Right lobe of liver (tissue), 6 donors: Measurements from ENCODE around the gene CNTNAP1. TPM values are rescaled to one million over a fixed set of nuclear protein-coding genes. Genes with fewer than 3 reads are reported as not detected.

Experiments used
- ATAC-seq, 4 donors: fragments of 200-7000 bp; cut with Tn5 transposase; one replicate each; pipeline ENCODE4 v1.9.1; 2020; ENCODE audit warnings: mild to moderate bottlenecking in 4 of 4, moderate library complexity in 4 of 4
- DNase-seq, 3 donors: peaks; one replicate each; pipeline ENCODE4 v3.0.0-alpha.2; 2020
- H3K27ac ChIP-seq, 3 donors: fragments of 200-600 bp; one replicate each; pipeline ENCODE4 v1.8.0; 2022
- H3K27me3 ChIP-seq, 2 donors: fragments of 200-600 bp; one replicate each; pipeline ENCODE4 v1.8.0; 2022
- H3K36me3 ChIP-seq, 4 donors: fragments of 200-600 bp; sonication (generic) in 1 of 4; one replicate each; pipeline versions ENCODE4 v1.5.1 to v1.8.0; 2017 to 2022; ENCODE audit warnings: control low read depth in 1 of 4
- H3K4me1 ChIP-seq, 4 donors: fragments of 200-600 bp; sonication (generic) in 1 of 4; one replicate each; pipeline versions ENCODE4 v1.5.1 to v1.8.0; 2017 to 2022; ENCODE audit warnings: control low read depth in 1 of 4
- H3K4me3 ChIP-seq, 3 donors: fragments of 200-600 bp; one replicate each; pipeline ENCODE4 v1.8.0; 2022
- H3K9me3 ChIP-seq, 4 donors: fragments of 200-600 bp; sonication (generic) in 1 of 4; one replicate each; pipeline versions ENCODE4 v1.5.1 to v1.8.0; 2017 to 2022; ENCODE audit warnings: control low read depth in 1 of 4
- CTCF ChIP-seq, 4 donors: fragments of 200-600 bp in 3 of 4; fragments of 450-650 bp in 1 of 4; IDR thresholded peaks; one replicate each; pipeline versions ENCODE4 v1.5.1 to v1.8.0; 2016 to 2022; ENCODE audit warnings: antibody characterized with exemption in 4 of 4, mild to moderate bottlenecking in 2 of 4
- POLR2A ChIP-seq: fragments of 450-650 bp; IDR thresholded peaks from one replicate; pipeline ENCODE4 v1.6.1; 2017; ENCODE audit warnings: antibody characterized with exemption, mild to moderate bottlenecking
- WGBS: methylation state at CpG from one replicate; pipeline ENCODE4 v1.1.6; 2018; ENCODE audit warnings: low coverage, low lambda C conversion rate; ENCODE audit not compliant: insufficient coverage; ENCODE audit errors: missing lambda C conversion rate; 5-methylcytosine and 5-hydroxymethylcytosine counted together
- intact Hi-C, 2 donors: fragments of 100-400 bp; cut with DNase I; formaldehyde crosslinking; loops; one replicate each; pipeline versions ENCODE4 v1.11.2 to v1.14.1; 2022
- microRNA-seq, 2 donors: library from miRNA; unstranded; fragments of <30 nt; microRNA quantifications; one replicate each; pipeline ENCODE4, GENCODE V29; 2019 to 2020
- small RNA-seq, 2 experiments: library from RNA; depleted of rRNA; stranded (forward); fragments of <200 nt; gene quantifications; one replicate each; pipeline ENCODE3, GENCODE V24; 2016
- total RNA-seq, 6 experiments: library from RNA; depleted of rRNA in 2 of 6; stranded (reverse); fragments of >200 nt in 2 of 6; fragmentation: NEBNext Ultra II Directional in 3 of 6; extraction: Animal tissue kit (Norgen Biotek cat#: 25700) in 3 of 6; gene quantifications; one replicate each; pipeline versions ENCODE4 v1.1.0 to v1.2.4, GENCODE V29; 2016 to 2023
- donor health status: DM: no; HTN: yes; CAD: no.
- donor health status: DM: no; HTN: no; CAD: no.
- donor health status: DM: no; HTN: no; CAD: no.
- donor health status: DM: no; HTN: yes; CAD: no.
- donor health status: DM: no; HTN: yes; CAD: no.

Gene CNTNAP1
- total RNA-seq, 6 experiments from 2014 or later, result 0.42 to 1.8 (median 0.56) TPM

GRCh38 chr17:42748908-42749798, 66.8 kb downstream of the CNTNAP1 start:
- TF ChIP-seq CTCF (IDR thresholded peaks at IDR 0.05), result no peak
- TF ChIP-seq POLR2A, result no peak
- Histone ChIP-seq H3K4me1 (peaks cover 0 to 27% (median 4%) of the 10 kb centered on the region in 4 donors), H3K4me3 (no peak overlapping the region), H3K9me3 (no peaks in the 10 kb centered on the region), H3K36me3 (no peaks in the 10 kb centered on the region), H3K27me3 (no peaks in the 10 kb centered on the region), H3K27ac (peak overlapping the region in 2 of 3 donors; percentile 4 to 5)
- WGBS, result 60% methylated on average over 11 of the region's 11 CpGs
- ATAC-seq, result no peak
- no peak for DNase-seq
- intact Hi-C loops, result no loop called here

Small RNAs within 50 kb of the gene (microRNA-seq; reads per million reads assigned to microRNA genes)
- 0 to 1.3 reads per million in 2 donors for gene MIR6780A

Small RNAs within 50 kb of the gene (small RNA-seq; reads per million reads assigned to genes)
- 0 reads per million in 2 experiments for gene MIR6780A

Other genes starting within 250 kb of the CNTNAP1 start
- 10 to 100 TPM; 36.4 to 66.0 (median 49.4) TPM for gene ATP6V0A1, start 223.7 kb upstream of the CNTNAP1 start, total RNA-seq
- 10 to 100 TPM; 36.4 to 81.6 (median 43.7) TPM for gene NAGLU, start 146.3 kb upstream of the CNTNAP1 start, total RNA-seq
- gene HSD17B1, start 129.6 kb upstream of the CNTNAP1 start, total RNA-seq, result 1 to 10 TPM in 1 of 6 experiments, under 1 TPM in 5; 0.31 to 1.1 (median 0.87) TPM
- 10 to 100 TPM; 48.1 to 70.5 (median 60.9) TPM for gene COASY, start 120.4 kb upstream of the CNTNAP1 start, total RNA-seq
- 10 to 100 TPM; 34.5 to 46.2 (median 35.2) TPM for gene MLX, start 115.4 kb upstream of the CNTNAP1 start, total RNA-seq
- 1 to 10 TPM in 2 of 6 experiments, under 1 TPM in 4; 0.26 to 2.4 (median 0.76) TPM for gene PSMC3IP, start 104.8 kb upstream of the CNTNAP1 start, total RNA-seq
- gene RETREG3, start 73.2 kb upstream of the CNTNAP1 start, total RNA-seq, result 10 to 100 TPM; 31.0 to 49.4 (median 43.2) TPM
- 10 to 100 TPM; 17.9 to 44.5 (median 22.0) TPM for gene TUBG1, start 72.8 kb upstream of the CNTNAP1 start, total RNA-seq
- gene TUBG2, start 23.2 kb upstream of the CNTNAP1 start, total RNA-seq, result 10 to 100 TPM in 1 of 6 experiments, 1 to 10 TPM in 5; 6.8 to 10.7 (median 7.5) TPM
- 10 to 100 TPM in 5 of 6 experiments, 1 to 10 TPM in 1; 8.1 to 23.7 (median 11.2) TPM for gene PLEKHH3, start 5.5 kb upstream of the CNTNAP1 start, total RNA-seq
- gene CCR10, start 688 bp upstream of the CNTNAP1 start, total RNA-seq, result under 1 TPM in 3 of 6 experiments, not detected in 3; 0.21 to 0.34 (median 0.31) TPM
- 10 to 100 TPM in 3 of 6 experiments, 1 to 10 TPM in 3; 5.5 to 16.5 (median 10.8) TPM for gene EZH1, start 62.5 kb downstream of the CNTNAP1 start, total RNA-seq
- gene RAMP2, start 78.7 kb downstream of the CNTNAP1 start, total RNA-seq, result 1 to 10 TPM; 1.9 to 9.4 (median 4.4) TPM
- gene VPS25, start 90.9 kb downstream of the CNTNAP1 start, total RNA-seq, result 10 to 100 TPM; 28.3 to 47.0 (median 33.6) TPM
- 1 to 10 TPM in 1 of 6 experiments, under 1 TPM in 2, not detected in 3; 0.12 to 1.1 (median 0.22) TPM for gene WNK4, start 98.1 kb downstream of the CNTNAP1 start, total RNA-seq
- gene COA3, start 116.2 kb downstream of the CNTNAP1 start, total RNA-seq, result 100 to 1,000 TPM in 1 of 6 experiments, 10 to 100 TPM in 5; 50.4 to 118 (median 68.3) TPM
- gene CNTD1, start 116.3 kb downstream of the CNTNAP1 start, total RNA-seq, result under 1 TPM in 1 of 6 experiments, not detected in 5; 0.15 TPM
- gene BECN1, start 141.8 kb downstream of the CNTNAP1 start, total RNA-seq, result 10 to 100 TPM; 29.6 to 48.8 (median 37.4) TPM
- 10 to 100 TPM; 33.6 to 72.1 (median 42.8) TPM for gene PSME3, start 150.9 kb downstream of the CNTNAP1 start, total RNA-seq
- 1 to 10 TPM in 4 of 6 experiments, under 1 TPM in 2; 0.62 to 2.0 (median 1.4) TPM for gene AOC2, start 162.0 kb downstream of the CNTNAP1 start, total RNA-seq
- 10 to 100 TPM in 2 of 6 experiments, 1 to 10 TPM in 4; 3.9 to 14.9 (median 7.1) TPM for gene AOC3, start 168.7 kb downstream of the CNTNAP1 start, total RNA-seq
- 100 to 1,000 TPM in 5 of 6 experiments, 10 to 100 TPM in 1; 64.5 to 505 (median 185) TPM for gene G6PC1, start 218.3 kb downstream of the CNTNAP1 start, total RNA-seq